ENCODE results near the gene RHCG.
"Not testable (repeated sequence)": the region's sequence is repeated elsewhere in the genome, so short reads cannot be mapped to it uniquely, and the experiment has no call there.

RHCG gene

GRCh38 chr15:89475661-89476060, 20.7 kb downstream of the RHCG start:
- no peak for DNase-seq

DNA sequence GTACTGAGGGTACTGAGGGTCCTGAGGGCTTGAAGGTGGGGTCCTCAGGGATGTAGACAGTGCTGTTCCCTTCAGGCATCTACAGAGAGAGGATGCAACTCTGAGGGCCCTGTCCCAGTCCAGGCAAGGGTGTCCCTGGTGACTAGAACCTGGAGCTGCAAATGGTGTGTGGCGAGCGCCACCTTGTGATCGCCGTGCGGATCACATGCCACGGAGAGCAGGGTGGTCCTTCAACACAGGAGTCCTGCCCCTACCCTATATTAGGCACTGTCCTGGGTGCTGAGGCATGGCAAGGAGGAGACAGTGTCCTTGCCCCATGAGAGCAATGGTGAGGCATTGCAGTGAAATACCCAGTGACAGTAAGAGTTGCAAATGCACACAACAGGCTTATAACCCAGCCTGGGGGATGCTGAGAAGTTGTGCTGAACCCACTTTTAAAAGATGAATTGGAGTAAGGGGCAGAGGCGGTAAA, 23.6 kb downstream of the RHCG start:
- peak; percentile 48 to 61 for DNase-seq

- no peak for DNase-seq
Observed at GRCh38 chr15:89469426-89470096, 26.8 kb downstream of the RHCG start.

- not testable (repeated sequence) for DNase-seq
Observed at GRCh38 chr15:89468813-89469212, 27.6 kb downstream of the RHCG start.

DNA sequence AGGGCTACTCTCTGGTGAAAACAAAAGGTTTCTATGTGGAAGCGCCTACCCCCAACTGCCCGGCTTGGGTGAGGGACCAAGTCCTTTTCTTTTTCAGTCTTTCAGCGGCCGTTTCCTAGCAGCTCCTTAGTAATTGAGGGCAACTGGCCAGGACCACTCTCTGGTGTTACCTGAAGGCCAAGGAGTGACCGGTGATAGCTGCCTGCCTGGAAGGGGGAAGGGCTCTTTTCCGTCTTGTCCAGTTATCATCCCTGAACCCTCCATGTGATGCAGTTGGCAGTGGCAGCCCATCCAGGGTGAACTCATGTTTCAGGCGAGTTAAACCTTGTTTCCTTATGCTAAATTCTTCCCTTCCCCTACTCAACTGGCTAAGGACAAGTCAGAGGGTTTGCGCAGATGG, 33.3 kb downstream of the RHCG start:
- no peak for DNase-seq

- no peak for DNase-seq
Observed at GRCh38 chr15:89462198-89462912, 34.0 kb downstream of the RHCG start.

DNA sequence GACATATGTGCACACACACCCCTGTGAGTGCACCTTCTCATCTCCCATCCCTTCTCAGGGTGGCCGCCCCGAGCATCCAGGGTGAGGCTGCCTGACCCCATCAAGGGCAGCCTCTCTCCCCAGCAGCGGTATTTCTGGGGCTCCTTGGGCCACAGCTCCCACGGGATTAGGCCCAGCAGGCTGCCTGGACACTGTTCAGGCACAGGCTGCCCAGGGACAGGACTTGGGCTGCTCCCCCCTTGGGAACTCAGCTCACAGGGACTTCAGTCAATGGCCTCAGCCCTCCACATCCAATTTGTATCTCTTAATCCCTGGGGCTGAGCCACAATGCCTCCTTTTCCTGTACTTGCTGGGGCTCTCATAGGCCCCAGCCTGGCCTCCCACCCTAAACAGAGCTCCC, 35.0 kb downstream of the RHCG start:
- DNase-seq = no peak

DNA sequence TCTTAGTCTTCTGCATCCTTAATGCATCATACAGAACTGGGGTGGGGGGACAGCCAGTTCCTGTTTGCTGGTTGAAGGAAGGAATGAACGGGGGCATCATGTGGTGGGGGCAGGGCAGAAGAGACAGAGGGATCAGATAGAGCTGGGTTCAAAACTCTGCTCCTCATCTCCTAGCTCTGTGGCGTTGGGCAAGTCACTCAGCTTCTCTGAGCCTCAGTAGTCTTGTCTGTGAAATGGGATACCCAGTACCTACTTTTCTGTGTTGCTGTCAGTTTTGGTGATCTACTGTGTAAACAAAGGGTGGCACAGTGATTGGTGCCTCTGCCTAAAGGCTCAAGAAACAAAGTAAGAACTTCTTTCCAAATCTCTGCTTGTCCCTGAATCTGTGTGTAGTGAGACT, 36.3 kb downstream of the RHCG start:
- DNase-seq = no peak

DNA sequence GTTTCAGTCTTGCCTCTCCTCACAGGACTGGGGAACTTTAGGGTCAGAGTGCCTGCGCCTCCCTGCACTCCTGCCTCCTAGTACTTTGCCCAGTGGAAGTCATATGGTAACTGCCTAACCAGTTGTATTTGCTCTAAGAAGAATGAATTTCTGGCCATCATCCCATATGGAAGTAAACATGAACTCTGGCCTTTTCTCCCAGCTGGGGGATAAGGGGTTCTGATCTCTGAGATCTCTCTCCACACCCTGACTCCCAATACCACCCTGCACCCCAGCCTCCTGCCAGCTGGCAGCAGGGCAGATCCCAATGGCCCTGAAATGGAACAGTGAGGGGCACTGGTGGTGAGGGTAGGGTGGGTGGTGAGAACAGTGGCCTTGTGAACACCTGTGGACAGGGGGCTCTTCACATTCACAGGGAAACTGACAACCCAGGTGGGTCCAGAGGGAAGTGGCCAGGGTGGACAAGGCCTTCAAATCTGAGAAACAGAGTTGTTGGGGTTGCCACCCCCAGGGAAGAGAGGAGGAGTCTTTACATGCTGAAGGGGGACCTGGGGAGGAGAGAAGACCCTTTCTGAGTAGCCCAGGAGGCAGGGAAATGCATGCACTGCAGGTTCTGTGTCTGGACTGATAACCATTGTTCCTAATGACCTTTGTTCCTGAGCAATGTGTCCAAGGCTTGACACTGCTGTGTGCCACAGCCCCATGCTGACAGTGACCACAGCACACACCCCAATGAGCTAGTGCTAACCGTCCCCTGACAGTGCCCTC, 36.9 kb downstream of the RHCG start:
- DNase-seq = no peak

GRCh38 chr15:89458440-89458839, 37.9 kb downstream of the RHCG start:
- DNase-seq = no peak

DNA sequence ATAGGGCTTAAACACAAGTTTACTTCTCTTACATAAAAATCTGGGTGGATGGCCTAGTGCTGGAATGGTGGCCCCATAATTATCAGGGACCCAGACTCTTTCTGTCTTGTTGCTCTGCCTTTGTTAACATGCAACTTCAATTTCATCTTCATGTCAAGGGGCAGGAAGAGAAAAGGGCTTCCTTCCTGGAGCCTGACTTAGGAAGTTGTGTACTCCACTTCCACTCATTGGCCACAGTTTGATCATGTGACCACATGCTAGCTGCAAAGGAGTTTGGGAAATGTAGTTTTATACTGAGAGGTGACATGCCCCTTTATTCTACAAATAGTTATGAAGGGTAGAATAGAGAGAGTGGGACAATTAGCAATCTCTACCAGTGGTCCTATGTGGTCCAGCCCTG, 39.3 kb downstream of the RHCG start:
- DNase-seq = peak; percentile 28 to 32

GRCh38 chr15:89455535-89455934, 40.8 kb downstream of the RHCG start:
- no peak for DNase-seq

DNA sequence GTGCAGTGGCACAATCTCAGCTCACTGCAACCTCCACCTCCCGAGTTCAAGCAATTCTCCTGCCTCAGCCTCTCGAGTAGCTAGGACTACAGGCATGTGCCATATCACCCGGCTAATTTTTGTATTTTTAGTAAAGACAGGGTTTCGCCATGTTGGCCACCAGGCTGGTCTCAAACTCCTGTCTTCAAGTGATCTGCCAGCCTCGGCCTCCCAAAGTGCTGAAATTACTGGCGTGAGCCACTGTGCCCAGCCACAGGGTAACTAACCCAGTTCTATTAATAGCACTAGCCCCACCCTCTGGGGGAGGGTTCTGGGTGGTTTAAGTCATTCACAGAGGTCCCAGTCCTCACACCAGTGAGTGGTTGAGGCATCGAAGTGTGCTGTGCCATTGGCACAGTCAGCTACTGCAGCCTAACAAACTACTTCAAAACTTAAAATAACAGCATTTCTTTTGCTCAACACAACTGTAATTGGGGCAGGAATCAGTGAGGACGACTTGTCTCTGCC, 44.0 kb downstream of the RHCG start:
- no peak for DNase-seq

- no peak for DNase-seq
Observed at GRCh38 chr15:89451846-89452245, 44.5 kb downstream of the RHCG start.

DNA sequence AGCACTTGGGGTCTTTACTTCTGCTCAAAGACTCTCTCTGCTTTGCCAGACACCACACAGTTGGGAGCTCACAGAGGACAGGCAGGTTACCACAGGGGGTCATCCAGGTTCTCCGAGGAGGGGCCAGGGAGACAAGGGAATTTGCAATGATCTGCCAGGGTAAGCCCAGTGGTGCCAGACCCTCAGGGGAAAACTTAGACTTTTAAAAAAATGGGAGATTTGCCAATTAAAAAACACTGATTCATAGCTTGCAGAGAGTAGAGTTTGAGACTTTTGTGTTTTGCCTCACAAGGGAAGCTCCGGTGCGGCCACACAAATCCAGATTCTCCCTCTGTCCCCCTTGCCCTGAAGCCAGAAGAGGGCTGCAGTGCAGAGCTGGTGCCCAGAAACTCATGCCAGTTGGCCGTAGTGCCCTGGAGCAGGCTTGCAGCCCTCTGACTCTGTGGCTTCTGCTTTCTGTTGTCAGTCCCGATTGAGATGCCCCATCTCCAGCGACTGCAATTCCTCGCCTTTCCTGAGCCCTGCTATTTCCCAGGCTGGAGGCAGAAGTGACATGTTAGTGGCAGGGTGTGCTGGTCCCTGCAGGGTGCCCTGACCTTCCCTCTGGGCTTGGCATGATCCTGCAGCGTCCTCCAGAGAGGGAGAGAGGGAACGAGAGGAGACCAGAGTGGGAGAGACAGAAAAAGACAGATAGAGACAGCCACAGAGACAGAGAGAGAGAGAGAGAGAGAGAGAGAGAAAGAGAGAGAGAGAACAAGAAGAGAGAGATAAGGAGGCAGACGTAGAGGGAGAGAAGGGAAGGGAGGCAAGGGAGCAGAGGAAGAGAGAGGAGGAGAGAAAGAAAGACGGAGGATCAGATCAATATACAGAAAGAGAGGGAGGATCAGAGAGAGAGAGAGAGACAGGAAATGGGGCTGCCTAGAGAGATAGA, 46.0 kb downstream of the RHCG start:
- DNase-seq = no peak

- DNase-seq = no peak
Observed at GRCh38 chr15:89448825-89449224, 47.6 kb downstream of the RHCG start.

GRCh38 chr15:89447676-89448075, 48.7 kb downstream of the RHCG start:
- DNase-seq = no peak

GRCh38 chr15:89446255-89446891, 50.0 kb downstream of the RHCG start:
- DNase-seq = no peak

DNA sequence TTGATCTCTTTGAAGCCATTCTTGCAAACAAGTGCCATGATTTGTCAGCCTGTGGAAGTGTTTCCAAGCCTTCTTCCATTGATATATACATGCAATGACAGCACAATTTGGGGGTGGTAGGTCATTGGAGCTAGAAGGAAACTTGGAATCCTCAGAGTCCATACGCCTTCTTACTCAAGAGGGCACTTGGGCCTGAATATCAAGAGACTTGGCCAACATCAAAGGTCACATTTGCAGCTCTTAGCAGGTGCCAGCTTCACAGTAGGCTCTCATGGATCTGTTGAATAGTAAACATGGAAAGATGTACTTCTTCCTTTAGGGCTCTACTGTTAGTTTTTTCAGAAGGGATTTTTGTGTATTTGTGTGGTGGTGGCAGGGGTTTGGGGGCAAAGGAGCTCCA, 50.9 kb downstream of the RHCG start:
- no peak for DNase-seq

DNA sequence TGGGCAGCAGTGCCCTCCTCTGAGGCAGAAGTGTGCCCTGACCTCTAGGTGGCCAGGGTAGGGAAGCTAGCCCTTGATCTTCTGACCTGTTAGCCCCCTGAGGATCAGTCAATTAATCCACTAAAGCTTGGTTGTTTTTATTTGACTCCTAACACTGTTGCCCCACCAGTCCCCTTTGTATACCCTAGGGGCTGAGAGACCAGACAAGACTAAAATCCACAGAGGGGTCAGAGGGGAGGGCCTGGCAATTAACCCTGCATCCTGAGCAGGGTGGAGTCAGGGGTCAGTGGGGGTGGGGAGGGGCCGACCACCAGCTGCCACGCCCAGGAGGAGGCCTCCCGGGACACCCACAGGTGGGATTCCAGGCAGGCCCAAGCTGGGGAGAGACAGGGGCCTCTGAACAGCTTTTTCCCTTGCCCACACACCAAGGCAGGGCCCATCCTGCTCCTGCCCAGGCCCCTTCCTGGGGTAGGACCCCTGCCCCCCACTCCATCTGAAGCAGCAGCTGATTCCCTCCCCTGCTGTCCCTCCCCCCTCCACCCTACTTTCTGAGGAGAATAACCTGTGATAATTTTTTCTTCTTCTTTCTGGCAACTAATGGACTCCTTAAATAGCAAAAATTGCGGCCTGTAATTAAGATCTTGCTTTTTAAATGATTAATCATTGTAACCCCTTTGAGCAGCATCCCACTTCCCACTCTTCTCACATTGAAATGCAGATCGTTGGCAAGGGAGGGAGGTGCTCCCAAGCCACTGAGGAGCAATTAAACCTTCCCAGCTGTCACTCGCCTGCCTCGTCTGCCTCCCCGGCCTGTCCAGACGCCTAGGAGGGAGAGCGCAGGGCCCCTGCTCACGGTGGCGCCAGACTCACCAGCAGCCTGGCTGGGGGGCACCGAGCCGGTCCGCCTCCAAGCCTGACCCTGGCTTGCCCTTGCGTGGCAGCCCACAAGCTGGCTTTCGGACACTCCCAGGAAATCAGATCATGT, 51.9 kb downstream of the RHCG start:
- DNase-seq = no peak

DNA sequence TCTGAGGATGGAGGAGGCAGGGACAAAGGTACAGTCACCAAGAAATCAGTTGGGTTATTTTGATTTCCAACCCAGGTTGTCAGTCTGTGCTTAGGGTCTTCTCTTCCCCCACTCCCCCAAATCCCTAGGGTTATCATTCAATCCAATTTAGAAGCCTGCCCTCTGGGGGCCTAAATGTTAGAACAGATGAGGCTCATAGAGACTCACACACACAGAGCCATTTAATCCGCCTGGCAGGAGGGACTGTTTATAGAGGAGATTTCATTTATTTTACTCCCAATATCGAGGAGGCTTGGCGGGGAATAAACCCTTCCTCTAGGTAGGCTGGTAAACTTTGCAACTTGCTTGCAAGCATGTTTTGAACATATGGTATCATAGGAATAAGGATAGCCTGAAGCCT, 52.8 kb downstream of the RHCG start:
- no peak for DNase-seq

Measured in AML-193 (cell line).